KMS-11 (cell line): ENCODE measurements around the gene CIT.

Experiments
- H2AFZ ChIP-seq: fragments of 200-600 bp; sonication (generic); 2 replicates; pipeline ENCODE4 v1.6.1; 2016; ENCODE audit warnings: antibody characterized with exemption, mixed run types, low read depth
- H3K27ac ChIP-seq: fragments of 200-600 bp; sonication (generic); 2 replicates; pipeline ENCODE4 v1.6.1; 2016; ENCODE audit warnings: mild to moderate bottlenecking, mixed run types
- H3K27me3 ChIP-seq: fragments of 200-600 bp; sonication (generic); 2 replicates; pipeline ENCODE4 v1.6.1; 2017; ENCODE audit warnings: mild to moderate bottlenecking, low read depth, mixed run types, moderate library complexity; ENCODE audit not compliant: insufficient read depth
- H3K36me3 ChIP-seq: fragments of 200-600 bp; sonication (generic); 2 replicates; pipeline ENCODE4 v1.6.1; 2017; ENCODE audit warnings: mild to moderate bottlenecking, mixed run types; ENCODE audit not compliant: insufficient read depth
- H3K4me1 ChIP-seq: fragments of 200-600 bp; sonication (generic); 2 replicates; pipeline ENCODE4 v1.6.1; 2016; ENCODE audit warnings: mild to moderate bottlenecking, low read depth, mixed run types; ENCODE audit not compliant: poor library complexity, severe bottlenecking
- H3K4me2 ChIP-seq: fragments of 200-600 bp; sonication (generic); 2 replicates; pipeline ENCODE4 v1.7.0; 2016; ENCODE audit warnings: mild to moderate bottlenecking, mixed run types
- H3K4me3 ChIP-seq: fragments of 200-600 bp; sonication (generic); IDR thresholded peaks from 2 replicates; pipeline ENCODE4 v1.6.1; 2017; ENCODE audit warnings: low read depth, low read length, mixed read lengths; ENCODE audit not compliant: insufficient read depth
- H3K79me2 ChIP-seq: fragments of 200-600 bp; sonication (generic); 2 replicates; pipeline ENCODE4 v1.6.1; 2016; ENCODE audit warnings: low read depth, mixed run types; ENCODE audit not compliant: insufficient read depth
- H3K9ac ChIP-seq: fragments of 200-600 bp; sonication (generic); 2 replicates; pipeline ENCODE4 v1.6.1; 2016; ENCODE audit warnings: mild to moderate bottlenecking, mixed run types
- H4K20me1 ChIP-seq: fragments of 200-600 bp; sonication (generic); 2 replicates; pipeline ENCODE4 v1.6.1; 2016; ENCODE audit warnings: mild to moderate bottlenecking, mixed run types; ENCODE audit not compliant: insufficient read depth
- TF ChIP-seq, protein P1 (sequence below): fragments of 200-600 bp; sonication (generic); conservative IDR thresholded peaks from 2 replicates; pipeline ENCODE4 v1.6.1; 2017; ENCODE audit warnings: low read depth, mild to moderate bottlenecking, antibody characterized with exemption, low read length, moderate library complexity, mixed read lengths

CIT gene

DNA sequence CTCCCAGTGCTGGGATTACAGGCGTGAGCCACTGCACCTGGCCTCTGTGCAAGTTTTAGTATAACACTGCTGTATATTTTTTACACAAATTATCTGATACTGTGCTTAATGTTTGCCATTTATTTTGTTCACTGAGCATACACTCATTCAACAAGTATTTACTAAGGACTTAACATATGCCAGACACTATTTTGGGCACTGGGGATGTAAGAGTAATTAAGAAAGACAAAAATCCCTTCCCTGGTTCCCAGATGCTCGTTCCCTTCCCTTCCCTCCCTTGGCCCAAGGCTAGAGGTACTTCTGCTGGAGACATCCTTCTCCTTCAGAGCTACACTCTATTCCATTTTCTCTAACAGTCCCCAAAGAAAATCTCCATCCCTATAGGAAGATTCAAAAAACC lies 12.5 kb downstream of the CIT start:
- Histone ChIP-seq H3K4me1 (no peaks in the 10 kb centered on the region), H3K9ac (no peak overlapping the region), H3K4me2 (no peak overlapping the region), H3K27ac (no peak overlapping the region), H3K79me2 (no peaks in the 10 kb centered on the region), H3K36me3 (no peaks in the 10 kb centered on the region; the same call in 1 of the 2 replicates), H3K27me3 (no peaks in the 10 kb centered on the region), H2AFZ (no peak overlapping the region), H4K20me1 (no peaks in the 10 kb centered on the region), H3K4me3 (no peak overlapping the region)
- TF ChIP-seq, protein P1, sequence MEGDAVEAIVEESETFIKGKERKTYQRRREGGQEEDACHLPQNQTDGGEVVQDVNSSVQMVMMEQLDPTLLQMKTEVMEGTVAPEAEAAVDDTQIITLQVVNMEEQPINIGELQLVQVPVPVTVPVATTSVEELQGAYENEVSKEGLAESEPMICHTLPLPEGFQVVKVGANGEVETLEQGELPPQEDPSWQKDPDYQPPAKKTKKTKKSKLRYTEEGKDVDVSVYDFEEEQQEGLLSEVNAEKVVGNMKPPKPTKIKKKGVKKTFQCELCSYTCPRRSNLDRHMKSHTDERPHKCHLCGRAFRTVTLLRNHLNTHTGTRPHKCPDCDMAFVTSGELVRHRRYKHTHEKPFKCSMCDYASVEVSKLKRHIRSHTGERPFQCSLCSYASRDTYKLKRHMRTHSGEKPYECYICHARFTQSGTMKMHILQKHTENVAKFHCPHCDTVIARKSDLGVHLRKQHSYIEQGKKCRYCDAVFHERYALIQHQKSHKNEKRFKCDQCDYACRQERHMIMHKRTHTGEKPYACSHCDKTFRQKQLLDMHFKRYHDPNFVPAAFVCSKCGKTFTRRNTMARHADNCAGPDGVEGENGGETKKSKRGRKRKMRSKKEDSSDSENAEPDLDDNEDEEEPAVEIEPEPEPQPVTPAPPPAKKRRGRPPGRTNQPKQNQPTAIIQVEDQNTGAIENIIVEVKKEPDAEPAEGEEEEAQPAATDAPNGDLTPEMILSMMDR, result no peak

DNA sequence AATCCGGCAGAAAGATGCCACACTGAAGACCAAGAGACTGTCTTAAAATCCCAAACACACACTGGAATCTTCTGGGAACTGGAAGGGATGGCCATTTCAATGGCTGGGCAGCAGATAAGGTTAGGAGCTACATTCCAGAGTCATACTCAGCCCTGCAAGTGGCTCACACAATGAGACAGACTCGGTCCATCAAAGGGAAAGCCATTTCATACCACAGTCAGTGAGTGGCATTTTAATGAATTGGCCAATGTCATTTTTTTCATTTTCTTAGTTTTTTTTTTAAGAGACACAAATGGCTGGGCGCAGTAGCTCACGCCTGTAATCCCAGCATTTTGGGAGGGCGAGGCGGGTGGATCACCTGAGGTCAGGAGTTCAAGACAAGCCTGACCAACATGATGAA lies 17.9 kb downstream of the CIT start:
- H3K79me2 ChIP-seq, result no peaks in the 10 kb centered on the region
- H3K4me1 ChIP-seq, result no peaks in the 10 kb centered on the region
- no peaks in the 10 kb centered on the region for H3K27me3 ChIP-seq
- H3K4me3 ChIP-seq, result no peak overlapping the region
- no peak overlapping the region for H3K27ac ChIP-seq
- H3K36me3 ChIP-seq, result no peaks in the 10 kb centered on the region
- no peak overlapping the region for H3K4me2 ChIP-seq
- no peaks in the 10 kb centered on the region for H4K20me1 ChIP-seq
- no peak overlapping the region for H2AFZ ChIP-seq
- TF ChIP-seq, protein P1, result no peak
- H3K9ac ChIP-seq, result no peak overlapping the region

DNA sequence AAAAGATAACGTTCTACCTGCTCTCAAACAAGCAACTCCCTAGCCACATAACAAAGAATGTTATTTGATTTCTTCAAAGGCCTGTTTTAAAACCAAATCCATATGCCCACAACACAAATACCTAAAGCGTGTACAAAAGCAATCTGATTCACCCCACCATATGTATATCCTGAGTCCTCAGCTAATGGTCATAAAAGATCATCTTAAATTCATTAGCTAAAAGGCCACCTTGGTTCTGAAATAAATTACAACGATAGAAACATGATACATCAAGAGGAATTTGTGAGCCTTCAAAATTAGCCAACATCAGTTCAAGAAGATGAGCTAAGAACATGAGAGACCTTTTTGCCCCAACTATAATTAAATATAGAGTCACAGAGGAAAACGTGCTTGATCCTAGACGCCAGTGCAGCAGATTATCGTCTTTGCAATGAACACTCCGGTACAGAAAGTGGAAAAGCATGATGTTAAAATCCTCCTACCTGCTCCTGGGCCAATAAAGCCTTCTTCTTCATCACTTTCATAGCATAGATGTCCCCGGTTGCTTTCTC lies 20.0 kb downstream of the CIT start:
- Histone ChIP-seq H3K36me3 (no peaks in the 10 kb centered on the region), H3K4me3 (no peak overlapping the region), H3K27ac (no peak overlapping the region), H3K9ac (no peak overlapping the region), H3K27me3 (no peaks in the 10 kb centered on the region), H3K4me1 (no peaks in the 10 kb centered on the region), H2AFZ (no peak overlapping the region), H3K4me2 (no peak overlapping the region), H3K79me2 (no peaks in the 10 kb centered on the region), H4K20me1 (no peaks in the 10 kb centered on the region)
- TF ChIP-seq, protein P1, result no peak

DNA sequence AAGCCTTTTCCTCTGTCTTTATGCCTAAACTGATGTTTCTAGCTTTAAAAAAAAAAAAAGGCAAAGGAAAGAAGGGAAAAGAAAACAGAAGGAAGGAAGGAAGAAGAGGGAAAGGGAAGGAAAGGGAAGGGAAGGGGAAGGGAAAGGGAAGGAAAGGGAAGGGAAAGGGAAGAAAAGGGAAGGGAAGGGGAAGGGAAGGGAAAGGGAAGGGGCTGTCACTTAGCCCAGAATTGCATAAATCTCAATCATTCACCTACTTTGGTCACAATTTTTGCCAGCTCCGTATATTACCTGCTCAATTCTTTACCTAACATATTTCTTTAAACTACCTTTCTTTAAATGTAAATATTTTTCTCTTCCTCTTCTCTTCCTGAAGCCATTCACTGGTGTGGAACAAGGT lies 26.8 kb downstream of the CIT start:
- no peak overlapping the region for H3K9ac ChIP-seq
- no peaks in the 10 kb centered on the region for H3K36me3 ChIP-seq
- no peaks in the 10 kb centered on the region for H4K20me1 ChIP-seq
- H3K27ac ChIP-seq, result no peak overlapping the region
- no peaks in the 10 kb centered on the region for H3K27me3 ChIP-seq
- H2AFZ ChIP-seq, result no peak overlapping the region
- H3K4me3 ChIP-seq, result no peak overlapping the region
- TF ChIP-seq, protein P1, result no peak
- H3K4me2 ChIP-seq, result no peak overlapping the region
- H3K79me2 ChIP-seq, result no peaks in the 10 kb centered on the region
- H3K4me1 ChIP-seq, result no peaks in the 10 kb centered on the region
